HG03354 (cell line): ENCODE data around the gene PAX5.

Source experiments
- ATAC-seq: cut with Tn5 transposase; IDR thresholded peaks from one replicate; pipeline ENCODE4 v1.9.1; 2021; ENCODE audit warnings: mild to moderate bottlenecking; ENCODE audit not compliant: unreplicated experiment, poor library complexity, severe bottlenecking

PAX5 gene

GRCh38 chr9:36992501-36993316 is 41.4 kb downstream of the PAX5 start:
- no peak for ATAC-seq

GRCh38 chr9:36991516-36992134 is 42.4 kb downstream of the PAX5 start:
- no peak for ATAC-seq

GRCh38 chr9:36988848-36989247 is 45.2 kb downstream of the PAX5 start:
- ATAC-seq, result no peak

GRCh38 chr9:36987891-36988290 is 46.2 kb downstream of the PAX5 start:
- ATAC-seq, result no peak

- ATAC-seq, result no peak
Measured at GRCh38 chr9:36987409-36987808, 46.7 kb downstream of the PAX5 start.

- ATAC-seq, result no peak
Measured at GRCh38 chr9:36986468-36987408, 47.3 kb downstream of the PAX5 start.

- ATAC-seq, result no peak
Measured at GRCh38 chr9:36985769-36986467, 48.1 kb downstream of the PAX5 start.

GRCh38 chr9:36985061-36985768 is 48.9 kb downstream of the PAX5 start:
- no peak for ATAC-seq

- no peak for ATAC-seq
Measured at GRCh38 chr9:36980148-36980974, 53.7 kb downstream of the PAX5 start.

- ATAC-seq, result no peak
Measured at GRCh38 chr9:36976371-36977030, 57.6 kb downstream of the PAX5 start.

- no peak for ATAC-seq
Measured at GRCh38 chr9:36974731-36975130, 59.3 kb downstream of the PAX5 start.

GRCh38 chr9:36971935-36972488 is 62.1 kb downstream of the PAX5 start:
- ATAC-seq, result no peak

GRCh38 chr9:36970007-36970888 is 63.8 kb downstream of the PAX5 start:
- no peak for ATAC-seq

- ATAC-seq, result no peak
Measured at GRCh38 chr9:36969216-36969771, 64.8 kb downstream of the PAX5 start.

- no peak for ATAC-seq
Measured at GRCh38 chr9:36968574-36969215, 65.4 kb downstream of the PAX5 start.

GRCh38 chr9:36967997-36968396 is 66.1 kb downstream of the PAX5 start:
- ATAC-seq, result no peak
